Muscle of arm (tissue), 12 donors: Measurements from ENCODE around the gene MAP2. TPM values are rescaled to one million over a fixed set of nuclear protein-coding genes. Genes with fewer than 3 reads are reported as not detected.

Experiments
- DNase-seq: peaks from one replicate; pipeline ENCODE4 v3.0.0-alpha.2; 2013
- polyA plus RNA-seq, 12 donors: library from polyadenylated mRNA; unstranded; fragments of 120-200 nt; gene quantifications; one replicate each; pipeline ENCODE4 v1.2.1, GENCODE V29; 2013; ENCODE audit not compliant: insufficient read length in 12 of 12

The MAP2 gene
- polyA plus RNA-seq, 12 donors: 8.8 to 21.1 (median 11.3) TPM; not detected in 1

DNA sequence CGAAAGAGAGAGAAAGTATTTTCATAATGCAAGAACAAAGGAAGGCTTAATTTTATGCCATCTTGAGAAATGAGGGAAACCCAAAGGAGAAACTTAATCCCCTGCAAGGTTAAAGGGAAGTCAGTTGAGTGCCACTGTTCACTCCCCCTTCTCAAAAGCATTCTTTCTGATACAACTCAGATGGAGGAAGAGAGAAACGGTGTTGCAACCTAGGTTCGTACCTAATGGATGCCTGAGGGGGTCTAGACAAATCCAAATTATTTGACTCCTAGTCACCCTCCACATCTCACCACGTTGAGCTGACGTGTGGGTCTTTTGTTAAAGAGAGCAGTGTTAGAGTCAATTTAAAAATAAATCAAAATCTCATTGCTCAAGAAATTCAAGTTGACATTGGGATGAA is 295.2 kb downstream of the MAP2 start:
- no peak for DNase-seq

- DNase-seq: no peak
These were observed 297.6 kb downstream of the MAP2 start for GRCh38 chr2:209721497-209721896.

- no peak for DNase-seq
These were observed 302.5 kb downstream of the MAP2 start for GRCh38 chr2:209726311-209726710.

DNA sequence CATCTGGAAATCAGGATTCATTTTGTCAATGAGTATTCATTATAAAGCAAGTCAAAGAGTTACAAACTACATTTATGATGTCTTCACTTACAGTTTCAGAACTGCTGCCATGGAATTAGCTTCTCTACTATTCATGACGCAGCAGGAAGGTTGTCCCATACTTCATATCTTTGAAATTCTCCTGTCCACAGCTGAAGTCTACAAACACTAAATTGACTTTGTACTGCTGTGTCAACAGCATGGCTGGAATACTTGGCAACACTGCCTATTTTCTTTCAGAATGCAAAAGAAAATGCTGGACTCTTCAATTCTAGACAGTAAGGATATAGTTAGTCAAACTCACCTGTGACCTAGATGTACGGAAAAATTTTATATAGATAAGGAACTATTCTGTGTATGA is 303.2 kb downstream of the MAP2 start:
- no peak for DNase-seq

GRCh38 chr2:209734805-209735204 is 311.0 kb downstream of the MAP2 start:
- DNase-seq: no peak

DNA sequence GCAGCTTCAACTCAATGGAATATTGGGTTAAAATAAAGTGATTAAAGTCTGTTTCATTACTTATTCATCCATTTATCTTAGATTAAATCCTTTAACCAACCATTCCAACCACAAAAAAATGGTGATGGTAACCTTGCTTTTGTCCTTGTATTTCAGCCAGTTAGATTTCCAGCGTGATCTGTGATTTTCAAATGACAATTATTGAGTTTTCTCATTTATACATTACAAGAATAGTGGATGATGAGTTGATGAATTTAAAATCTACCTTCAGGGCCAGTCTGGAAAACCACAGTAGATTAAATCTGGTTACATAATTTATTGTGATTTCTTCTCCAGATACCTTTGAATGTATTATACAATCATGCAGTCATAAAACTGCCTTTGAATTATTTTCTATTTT is 318.1 kb downstream of the MAP2 start:
- DNase-seq: no peak

- DNase-seq: no peak
These were observed 329.2 kb downstream of the MAP2 start for GRCh38 chr2:209753020-209753419.

DNA sequence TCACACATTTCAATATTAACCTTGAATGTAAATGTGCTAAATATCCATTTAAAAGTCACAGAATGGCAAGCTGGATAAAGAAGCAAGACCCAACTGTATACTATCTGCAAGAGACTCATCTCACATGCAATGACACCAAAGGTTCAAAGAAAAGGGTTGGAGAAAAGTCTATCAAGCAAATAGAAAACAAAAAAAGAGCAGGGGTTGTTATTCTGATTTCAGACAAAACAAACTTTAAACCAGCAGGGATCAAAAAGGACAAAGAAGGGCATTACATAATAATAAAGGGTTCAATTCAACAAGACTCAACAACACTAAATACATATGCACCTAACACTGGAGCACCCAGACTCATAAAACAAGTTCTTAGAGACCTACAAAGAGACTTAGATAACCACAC is 333.3 kb downstream of the MAP2 start:
- no peak for DNase-seq

GRCh38 chr2:209761566-209761965 is 337.7 kb downstream of the MAP2 start:
- DNase-seq: no peak

DNA sequence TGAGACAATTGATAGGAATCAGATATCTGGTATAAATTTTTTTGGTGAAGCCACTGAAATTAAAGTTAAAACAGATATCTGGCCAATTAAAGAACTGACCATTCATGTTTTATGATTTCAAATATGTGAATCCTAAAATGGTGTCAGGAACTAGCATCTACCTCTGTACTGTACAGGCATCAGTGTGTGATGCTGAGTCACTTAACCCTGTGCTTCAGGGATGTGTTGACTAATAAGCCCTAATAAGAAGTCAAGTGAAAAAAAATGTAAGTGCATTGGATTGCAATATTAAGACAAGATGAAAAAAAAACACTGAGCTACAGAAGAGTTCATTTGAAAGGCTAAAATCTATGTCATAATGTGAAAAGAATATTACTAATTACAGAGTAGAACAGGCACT is 338.7 kb downstream of the MAP2 start:
- DNase-seq: no peak

- DNase-seq: no peak
These were observed 339.3 kb downstream of the MAP2 start for GRCh38 chr2:209763106-209763505.

DNA sequence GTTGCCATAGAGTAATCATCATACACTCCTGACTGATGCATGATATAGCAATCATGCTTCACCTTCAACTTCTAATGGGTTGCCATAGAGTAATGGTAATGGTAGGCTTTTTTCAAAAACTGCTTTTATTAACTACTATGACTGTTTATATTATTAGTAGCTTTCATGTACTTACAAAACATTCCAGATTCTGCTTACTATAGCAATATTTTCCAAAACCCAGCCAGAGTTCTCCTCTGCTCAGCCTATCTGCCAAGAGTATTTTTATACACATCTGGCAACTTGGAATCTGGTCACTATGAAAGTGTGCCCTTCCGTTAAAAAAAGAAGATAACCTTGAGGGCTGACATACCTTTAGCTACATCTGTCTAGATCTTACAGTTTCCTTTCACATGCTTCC is 342.8 kb downstream of the MAP2 start:
- DNase-seq: no peak

- DNase-seq: no peak
These were observed 343.5 kb downstream of the MAP2 start for GRCh38 chr2:209767316-209767715.

- DNase-seq: no peak
These were observed 344.7 kb downstream of the MAP2 start for GRCh38 chr2:209768557-209768956.

DNA sequence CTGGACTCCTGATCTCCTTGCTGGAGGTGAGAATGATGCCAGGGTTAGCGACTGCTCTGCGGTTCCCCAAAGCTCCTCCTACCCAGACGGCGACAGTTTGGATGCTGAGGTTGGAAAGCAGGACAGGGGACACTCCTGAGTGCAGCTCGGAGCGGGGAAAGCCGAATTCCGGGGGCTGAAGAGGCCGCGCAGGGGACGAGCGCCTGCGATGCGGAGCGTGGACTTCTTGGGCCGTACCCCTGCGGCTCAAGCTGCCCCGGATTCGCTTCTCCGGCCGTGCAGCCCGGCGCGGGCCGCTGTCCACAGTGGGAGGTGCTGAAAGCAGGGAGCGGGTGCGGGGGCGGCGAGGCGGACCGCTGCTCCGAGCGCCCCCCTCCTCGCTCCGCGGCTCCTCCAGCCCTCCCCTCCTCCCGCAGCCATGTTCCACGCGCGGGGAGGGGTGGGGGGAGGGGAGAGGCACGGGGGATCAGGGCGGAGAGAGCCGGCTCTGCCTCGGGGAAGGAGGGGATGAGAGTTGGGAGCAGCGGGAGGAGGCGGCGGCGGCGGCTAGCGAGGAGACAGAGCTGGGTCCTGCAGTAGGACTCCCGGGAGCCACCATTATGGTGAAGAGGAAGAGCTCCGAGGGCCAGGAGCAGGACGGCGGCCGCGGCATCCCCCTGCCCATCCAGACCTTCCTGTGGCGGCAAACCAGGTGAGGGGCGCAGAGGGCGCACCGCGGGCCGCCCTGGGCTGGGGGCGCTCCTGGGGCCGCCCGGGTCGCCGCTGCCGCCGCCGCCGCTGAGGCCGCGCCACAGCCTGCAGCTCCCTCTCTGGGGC is 347.8 kb downstream of the MAP2 start, which contains the start of gene UNC80:
TSS of gene UNC80 (plus strand) at position 359 of the 816 bp plus-strand sequence. CDS start at position 600, 241 bp downstream.
- peak; percentile 78 for DNase-seq

GRCh38 chr2:209772290-209772685 is 348.4 kb downstream of the MAP2 start:
- no peak for DNase-seq

- no peak for DNase-seq
These were observed 349.5 kb downstream of the MAP2 start for GRCh38 chr2:209773377-209773776.
